Karpas-422 (cell line): ENCODE measurements around the gene GALNT1. TPM values are rescaled to one million over a fixed set of nuclear protein-coding genes. Genes with fewer than 3 reads are reported as not detected.

Source experiments
- DNase-seq: peaks from one replicate; pipeline ENCODE4 v3.0.0-alpha.2; 2015
- H2AFZ ChIP-seq: fragments of 200-600 bp; sonication (generic); 2 replicates; pipeline ENCODE4 v1.6.1; 2014; ENCODE audit warnings: antibody characterized with exemption, low read length, mixed read lengths
- H3K27ac ChIP-seq: fragments of 200-600 bp; sonication (generic); 2 replicates; pipeline ENCODE4 v1.5.1; 2014; ENCODE audit warnings: mild to moderate bottlenecking, low read length, moderate library complexity
- H3K27me3 ChIP-seq: fragments of 200-600 bp; sonication (generic); 2 replicates; pipeline ENCODE4 v1.6.1; 2014; ENCODE audit warnings: low read length, mixed read lengths
- H3K36me3 ChIP-seq: fragments of 200-600 bp; sonication (generic); 2 replicates; pipeline ENCODE4 v1.6.1; 2014; ENCODE audit warnings: low read length, mixed read lengths; ENCODE audit not compliant: insufficient read depth
- H3K4me1 ChIP-seq: fragments of 200-600 bp; sonication (generic); 2 replicates; pipeline ENCODE4 v1.6.1; 2014; ENCODE audit warnings: mild to moderate bottlenecking, low read length, mixed read lengths
- H3K4me2 ChIP-seq: fragments of 200-600 bp; sonication (generic); 2 replicates; pipeline ENCODE4 v1.6.1; 2014; ENCODE audit warnings: low read length, low read depth, mild to moderate bottlenecking; ENCODE audit not compliant: poor library complexity, severe bottlenecking
- H3K4me3 ChIP-seq: fragments of 200-600 bp; sonication (generic); 2 replicates; pipeline ENCODE4 v1.5.1; 2014; ENCODE audit warnings: mild to moderate bottlenecking, antibody characterized with exemption, low read length, mixed read lengths
- H3K79me2 ChIP-seq: fragments of 200-600 bp; sonication (generic); 2 replicates; pipeline ENCODE4 v1.6.1; 2014; ENCODE audit warnings: mild to moderate bottlenecking, low read length, mixed read lengths
- H3K9ac ChIP-seq: fragments of 200-600 bp; sonication (generic); 2 replicates; pipeline ENCODE4 v1.6.0; 2014; ENCODE audit warnings: low read length
- H3K9me2 ChIP-seq: fragments of 200-600 bp; sonication (generic), shearing (Covaris generic); replicated peaks from 2 replicates; pipeline ENCODE4 v1.6.0; 2014; ENCODE audit warnings: mild to moderate bottlenecking, low read length, moderate library complexity; ENCODE audit not compliant: insufficient read depth
- H3K9me3 ChIP-seq: fragments of 300-700, 200-600 bp; sonication (generic); 2 replicates; pipeline ENCODE4 v1.6.1; 2014; ENCODE audit warnings: low read length, mixed read lengths
- H4K20me1 ChIP-seq: fragments of 200-600 bp; sonication (generic); 2 replicates; pipeline ENCODE4 v1.6.1; 2014; ENCODE audit warnings: mild to moderate bottlenecking, antibody characterized with exemption, low read length, low read depth; ENCODE audit not compliant: insufficient read depth
- total RNA-seq: library from RNA; depleted of rRNA; stranded (reverse); fragments of >200 nt; shearing (Covaris generic); gene quantifications from 2 replicates; pipeline ENCODE4 v1.2.3, GENCODE V29; 2014; ENCODE audit warnings: low replicate concordance

GALNT1 gene
- total RNA-seq, 1 experiment from 2014 or later, result 259 TPM

- no peak overlapping the region for H3K4me2 ChIP-seq
- no peaks in the 10 kb centered on the region for H3K27me3 ChIP-seq
- no peaks in the 10 kb centered on the region for H3K9me3 ChIP-seq
- H3K36me3 ChIP-seq, result no peaks in the 10 kb centered on the region
- H3K4me3 ChIP-seq, result no peak overlapping the region
- no peaks in the 10 kb centered on the region for H3K4me1 ChIP-seq
- no peak overlapping the region for H3K9ac ChIP-seq
- H3K79me2 ChIP-seq, result no peaks in the 10 kb centered on the region
- DNase-seq, result no peak
- no peaks in the 10 kb centered on the region for H4K20me1 ChIP-seq
- H3K27ac ChIP-seq, result no peak overlapping the region
- no peak overlapping the region for H2AFZ ChIP-seq
- H3K9me2 ChIP-seq, result no peaks in the 10 kb centered on the region
Measured at GRCh38 chr18:35732162-35732561, 150.6 kb downstream of the GALNT1 start.

GRCh38 chr18:35732636-35733035 is 151.1 kb downstream of the GALNT1 start:
- H3K27me3 ChIP-seq, result no peaks in the 10 kb centered on the region
- no peak overlapping the region for H3K4me2 ChIP-seq
- no peak overlapping the region for H3K4me3 ChIP-seq
- H3K9me3 ChIP-seq, result no peaks in the 10 kb centered on the region
- no peaks in the 10 kb centered on the region for H3K4me1 ChIP-seq
- no peaks in the 10 kb centered on the region for H3K9me2 ChIP-seq
- H4K20me1 ChIP-seq, result no peaks in the 10 kb centered on the region
- H3K79me2 ChIP-seq, result no peaks in the 10 kb centered on the region
- DNase-seq, result no peak
- H3K9ac ChIP-seq, result no peak overlapping the region
- no peak overlapping the region for H2AFZ ChIP-seq
- no peaks in the 10 kb centered on the region for H3K36me3 ChIP-seq
- no peak overlapping the region for H3K27ac ChIP-seq

- no peak for DNase-seq
- Histone ChIP-seq H3K4me1 (no peaks in the 10 kb centered on the region), H4K20me1 (no peaks in the 10 kb centered on the region)
Measured at GRCh38 chr18:35733408-35733807, 151.9 kb downstream of the GALNT1 start.

GRCh38 chr18:35736696-35737095 is 155.2 kb downstream of the GALNT1 start:
- no peaks in the 10 kb centered on the region for H3K79me2 ChIP-seq
- no peaks in the 10 kb centered on the region for H3K27me3 ChIP-seq
- no peak overlapping the region for H3K4me2 ChIP-seq
- no peaks in the 10 kb centered on the region for H3K9me3 ChIP-seq
- no peak overlapping the region for H3K27ac ChIP-seq
- H3K36me3 ChIP-seq, result no peaks in the 10 kb centered on the region
- no peaks in the 10 kb centered on the region for H3K9me2 ChIP-seq
- H3K4me3 ChIP-seq, result no peak overlapping the region
- no peak for DNase-seq
- H3K4me1 ChIP-seq, result no peaks in the 10 kb centered on the region
- no peak overlapping the region for H2AFZ ChIP-seq
- no peak overlapping the region for H3K9ac ChIP-seq
- no peaks in the 10 kb centered on the region for H4K20me1 ChIP-seq

More at GRCh38 chr18:35733408-35733807, 151.9 kb downstream of the GALNT1 start:
- Histone ChIP-seq H3K79me2 (no peaks in the 10 kb centered on the region), H3K27ac (no peak overlapping the region), H3K9me3 (no peaks in the 10 kb centered on the region), H3K4me2 (no peak overlapping the region), H3K9me2 (no peaks in the 10 kb centered on the region), H3K9ac (no peak overlapping the region), H3K4me3 (no peak overlapping the region), H2AFZ (no peak overlapping the region), H3K27me3 (no peaks in the 10 kb centered on the region), H3K36me3 (no peaks in the 10 kb centered on the region)

- no peak overlapping the region for H2AFZ ChIP-seq
- H3K27ac ChIP-seq, result no peak overlapping the region
- H3K9ac ChIP-seq, result no peak overlapping the region
- no peaks in the 10 kb centered on the region for H3K27me3 ChIP-seq
- H3K36me3 ChIP-seq, result no peaks in the 10 kb centered on the region
- no peak overlapping the region for H3K4me3 ChIP-seq
- H3K9me3 ChIP-seq, result no peaks in the 10 kb centered on the region
- H3K4me1 ChIP-seq, result peaks cover 6% of the 10 kb centered on the region
- no peak overlapping the region for H3K4me2 ChIP-seq
- no peaks in the 10 kb centered on the region for H3K9me2 ChIP-seq
- no peaks in the 10 kb centered on the region for H4K20me1 ChIP-seq
- DNase-seq, result no peak
- H3K79me2 ChIP-seq, result no peaks in the 10 kb centered on the region
Measured at GRCh38 chr18:35739778-35740177, 158.2 kb downstream of the GALNT1 start.

GRCh38 chr18:35740656-35741055 is 159.1 kb downstream of the GALNT1 start:
- Histone ChIP-seq H3K36me3 (no peaks in the 10 kb centered on the region), H3K9me2 (no peaks in the 10 kb centered on the region), H3K27me3 (no peaks in the 10 kb centered on the region), H3K79me2 (no peaks in the 10 kb centered on the region), H2AFZ (no peak overlapping the region), H3K4me2 (no peak overlapping the region), H3K4me3 (no peak overlapping the region), H3K9me3 (peaks cover 2% of the 10 kb centered on the region; the same call in 1 of the 2 replicates), H3K4me1 (peaks cover 6% of the 10 kb centered on the region), H3K27ac (no peak overlapping the region), H4K20me1 (no peaks in the 10 kb centered on the region), H3K9ac (no peak overlapping the region)
- DNase-seq, result no peak

GRCh38 chr18:35743916-35744315 is 162.4 kb downstream of the GALNT1 start:
- no peak for DNase-seq
- no peaks in the 10 kb centered on the region for H3K79me2 ChIP-seq
- H3K36me3 ChIP-seq, result no peaks in the 10 kb centered on the region
- H3K27ac ChIP-seq, result no peak overlapping the region
- H2AFZ ChIP-seq, result no peak overlapping the region
- H3K4me1 ChIP-seq, result peaks cover 22% of the 10 kb centered on the region
- no peaks in the 10 kb centered on the region for H4K20me1 ChIP-seq
- H3K4me3 ChIP-seq, result no peak overlapping the region
- no peaks in the 10 kb centered on the region for H3K9me2 ChIP-seq
- H3K27me3 ChIP-seq, result no peaks in the 10 kb centered on the region
- peaks cover 4% of the 10 kb centered on the region; the same call in 1 of the 2 replicates for H3K9me3 ChIP-seq
- H3K9ac ChIP-seq, result no peak overlapping the region
- no peak overlapping the region for H3K4me2 ChIP-seq

GRCh38 chr18:35745814-35746213 is 164.3 kb downstream of the GALNT1 start:
- Histone ChIP-seq H3K4me3 (no peak overlapping the region), H3K4me2 (no peak overlapping the region), H3K79me2 (no peaks in the 10 kb centered on the region), H3K9me3 (peaks cover 4% of the 10 kb centered on the region; the same call in 1 of the 2 replicates), H3K9ac (no peak overlapping the region), H3K4me1 (peaks cover 32% of the 10 kb centered on the region), H4K20me1 (no peaks in the 10 kb centered on the region), H3K27ac (no peak overlapping the region), H2AFZ (no peak overlapping the region), H3K9me2 (no peaks in the 10 kb centered on the region), H3K36me3 (no peaks in the 10 kb centered on the region), H3K27me3 (no peaks in the 10 kb centered on the region)
- no peak for DNase-seq
